HepG2 (cell line): ENCODE measurements around the gene DENND2D. TPM values are rescaled to one million over a fixed set of nuclear protein-coding genes. Genes with fewer than 3 reads are reported as not detected.
A peak's percentile ranks its signal among the peaks of the same experiment; 100 is the strongest.

ENCODE experiments used
- DMAP1 ChIP-seq: IDR thresholded peaks from 2 replicates; pipeline ENCODE4 v1.6.1; 2016
- JUN ChIP-seq: sonication (generic); formaldehyde crosslinking; IDR thresholded peaks from 2 replicates; pipeline ENCODE4 v1.4.0; 2020; ENCODE audit warnings: mild to moderate bottlenecking, missing genetic modification reagents
- MAZ ChIP-seq, 2 experiments: sonication (generic) in 1 of 2; formaldehyde crosslinking in 1 of 2; IDR thresholded peaks; 2 replicates each; pipeline versions ENCODE4 v1.5.0 to v1.6.1; 2012 to 2020; ENCODE audit warnings: low read depth in 2 of 2, mild to moderate bottlenecking in 2 of 2, borderline replicate concordance in 1 of 2, improper control_type of control experiment in 1 of 2, low read length in 1 of 2, missing genetic modification reagents in 1 of 2, moderate library complexity in 1 of 2
- MXD4 ChIP-seq: IDR thresholded peaks from 2 replicates; pipeline ENCODE4 v1.6.1; 2016; ENCODE audit warnings: mild to moderate bottlenecking, missing biosample characterization, missing genetic modification reagents
- NR1H2 ChIP-seq: sonication (generic); formaldehyde crosslinking; IDR thresholded peaks from 2 replicates; pipeline ENCODE4 v1.8.1; 2022; ENCODE audit warnings: low read depth, missing genetic modification reagents, borderline replicate concordance
- SALL2 ChIP-seq: sonication (generic); formaldehyde crosslinking; IDR thresholded peaks from 2 replicates; pipeline ENCODE4 v1.8.1; 2023; ENCODE audit warnings: mild to moderate bottlenecking, missing genetic modification reagents, inconsistent platforms
- SMC3 ChIP-seq: IDR thresholded peaks from 2 replicates; pipeline ENCODE4 v1.6.1; 2011; ENCODE audit warnings: low read length, improper control_type of control experiment
- ZFP36L1 ChIP-seq: sonication (generic); formaldehyde crosslinking; IDR thresholded peaks from 2 replicates; pipeline ENCODE4 v1.8.0; 2022; ENCODE audit warnings: mild to moderate bottlenecking, missing genetic modification reagents, moderate library complexity
- ZFP37 ChIP-seq: sonication (generic); formaldehyde crosslinking; IDR thresholded peaks from 2 replicates; pipeline ENCODE4 v1.4.0; 2020; ENCODE audit warnings: missing genetic modification reagents, borderline replicate concordance
- ZMYM2 ChIP-seq: sonication (generic); formaldehyde crosslinking; IDR thresholded peaks from 2 replicates; pipeline ENCODE4 v1.8.0; 2022; ENCODE audit warnings: mild to moderate bottlenecking, missing genetic modification reagents
- ZMYM4 ChIP-seq: sonication (generic); formaldehyde crosslinking; IDR thresholded peaks from 2 replicates; pipeline ENCODE4 v1.8.1; 2023; ENCODE audit warnings: mild to moderate bottlenecking, missing genetic modification reagents
- ZNF160 ChIP-seq: sonication (generic); formaldehyde crosslinking; IDR thresholded peaks from 2 replicates; pipeline ENCODE4 v1.8.0; 2022; ENCODE audit warnings: mild to moderate bottlenecking, inconsistent platforms, missing genetic modification reagents
- ZNF207 ChIP-seq: fragments of 450-650 bp; IDR thresholded peaks from 2 replicates; pipeline ENCODE4 v1.6.1; 2016; ENCODE audit warnings: antibody characterized with exemption, borderline replicate concordance
- ZNF3 ChIP-seq: IDR thresholded peaks from 2 replicates; pipeline ENCODE4 v1.7.0; 2017; ENCODE audit warnings: inconsistent platforms
- ZNF337 ChIP-seq: sonication (generic); formaldehyde crosslinking; IDR thresholded peaks from 2 replicates; pipeline ENCODE4 v1.5.1; 2020; ENCODE audit warnings: missing genetic modification reagents, low read depth, mild to moderate bottlenecking, borderline replicate concordance
- ZNF564 ChIP-seq: sonication (generic); formaldehyde crosslinking; IDR thresholded peaks from 2 replicates; pipeline ENCODE4 v1.8.1; 2023; ENCODE audit warnings: mild to moderate bottlenecking, missing genetic modification reagents
- ZNF629 ChIP-seq: sonication (generic); formaldehyde crosslinking; conservative IDR thresholded peaks from 2 replicates; pipeline ENCODE4 v1.5.0; 2020; ENCODE audit warnings: missing genetic modification reagents
- ZNF891 ChIP-seq: sonication (generic); formaldehyde crosslinking; IDR thresholded peaks from 2 replicates; pipeline ENCODE4 v1.5.0; 2020; ENCODE audit warnings: mild to moderate bottlenecking, missing genetic modification reagents
- polyA plus RNA-seq, 8 experiments: library from polyadenylated mRNA; depleted of rRNA in 3 of 8; stranded (reverse) in 7 of 8; unstranded in 1 of 8; fragments of >200 nt; fragmentation: Illumina TruSeq in 4 of 8; extraction: Trizol in 4 of 8; gene quantifications; 2 replicates each; pipeline versions ENCODE4 v1.2.1 to v1.2.3, GENCODE V29; 2011 to 2016; ENCODE audit warnings: low read depth in 4 of 8, missing spikeins in 1 of 8, mixed read lengths in 1 of 8; ENCODE audit not compliant: insufficient read depth in 1 of 8
- total RNA-seq, 5 experiments: library from RNA; depleted of rRNA; stranded (reverse); fragments of >200 nt; fragmentation: Illumina TruSeq; extraction: Trizol; gene quantifications; 2 replicates each; pipeline ENCODE4 v1.2.3, GENCODE V29; 2016; ENCODE audit warnings: low read depth in 1 of 5
- TF ChIP-seq, protein P1 (sequence below): sonication (generic); formaldehyde crosslinking; IDR thresholded peaks from 2 replicates; pipeline ENCODE4 v1.4.0; 2020; ENCODE audit warnings: mild to moderate bottlenecking, missing genetic modification reagents
- TF ChIP-seq, protein P2 (sequence below): sonication (generic); formaldehyde crosslinking; IDR thresholded peaks from 2 replicates; pipeline ENCODE4 v1.5.1; 2020; ENCODE audit warnings: mild to moderate bottlenecking, missing genetic modification reagents, borderline replicate concordance
- TF ChIP-seq, protein P3 (sequence below): sonication (generic); formaldehyde crosslinking; IDR thresholded peaks from 2 replicates; pipeline ENCODE4 v1.4.0; 2020; ENCODE audit warnings: missing genetic modification reagents, borderline replicate concordance

DENND2D gene
- total and polyA plus RNA-seq, 2 of the 13 experiments (the other 11 are each of a cell fraction or from before 2014, with no cell fraction given) = 0.04 TPM; not detected in 1

DNA sequence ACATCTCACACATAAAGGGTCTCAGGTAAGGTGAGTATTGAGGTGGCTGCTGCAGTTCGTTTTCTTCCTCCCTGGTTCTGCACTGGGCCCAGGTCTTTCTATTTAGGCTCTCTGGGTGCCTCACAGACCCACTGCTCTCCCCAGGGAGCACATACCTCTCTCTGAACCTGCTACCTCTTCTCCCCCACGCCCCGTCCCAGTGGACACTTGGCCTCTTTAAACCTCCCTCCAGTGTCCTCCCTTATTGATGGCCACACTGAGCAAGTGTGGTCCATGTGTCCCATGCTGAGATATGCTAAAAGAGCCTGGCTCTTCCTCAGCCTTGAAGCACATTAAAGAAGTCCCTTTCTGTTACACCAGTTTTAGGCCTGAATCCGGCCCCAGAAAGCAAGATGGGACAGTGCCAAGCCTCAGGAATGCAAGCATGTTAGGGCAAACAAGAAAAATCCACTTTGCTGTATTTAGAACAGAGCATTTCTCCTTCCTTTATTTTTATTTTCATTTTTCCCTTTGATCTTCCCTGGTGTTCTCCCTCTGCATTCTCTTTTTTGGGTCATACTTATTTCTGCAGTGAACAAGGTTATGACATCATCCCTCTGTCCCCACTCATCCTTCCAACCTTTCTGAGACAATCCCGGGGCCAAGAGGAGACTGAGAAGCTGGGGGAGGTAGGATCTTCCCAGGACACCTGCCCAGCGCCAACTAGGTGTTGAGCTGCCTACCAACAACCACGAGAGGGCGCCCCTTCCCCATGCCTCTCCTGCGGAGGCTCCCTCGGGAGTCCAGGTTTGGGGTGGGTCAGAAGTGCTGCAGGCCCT, 22.1 kb upstream of the DENND2D start (continued):
- TF ChIP-seq, protein P1, sequence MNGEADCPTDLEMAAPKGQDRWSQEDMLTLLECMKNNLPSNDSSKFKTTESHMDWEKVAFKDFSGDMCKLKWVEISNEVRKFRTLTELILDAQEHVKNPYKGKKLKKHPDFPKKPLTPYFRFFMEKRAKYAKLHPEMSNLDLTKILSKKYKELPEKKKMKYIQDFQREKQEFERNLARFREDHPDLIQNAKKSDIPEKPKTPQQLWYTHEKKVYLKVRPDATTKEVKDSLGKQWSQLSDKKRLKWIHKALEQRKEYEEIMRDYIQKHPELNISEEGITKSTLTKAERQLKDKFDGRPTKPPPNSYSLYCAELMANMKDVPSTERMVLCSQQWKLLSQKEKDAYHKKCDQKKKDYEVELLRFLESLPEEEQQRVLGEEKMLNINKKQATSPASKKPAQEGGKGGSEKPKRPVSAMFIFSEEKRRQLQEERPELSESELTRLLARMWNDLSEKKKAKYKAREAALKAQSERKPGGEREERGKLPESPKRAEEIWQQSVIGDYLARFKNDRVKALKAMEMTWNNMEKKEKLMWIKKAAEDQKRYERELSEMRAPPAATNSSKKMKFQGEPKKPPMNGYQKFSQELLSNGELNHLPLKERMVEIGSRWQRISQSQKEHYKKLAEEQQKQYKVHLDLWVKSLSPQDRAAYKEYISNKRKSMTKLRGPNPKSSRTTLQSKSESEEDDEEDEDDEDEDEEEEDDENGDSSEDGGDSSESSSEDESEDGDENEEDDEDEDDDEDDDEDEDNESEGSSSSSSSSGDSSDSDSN = no peak
- TF ChIP-seq, protein P2, sequence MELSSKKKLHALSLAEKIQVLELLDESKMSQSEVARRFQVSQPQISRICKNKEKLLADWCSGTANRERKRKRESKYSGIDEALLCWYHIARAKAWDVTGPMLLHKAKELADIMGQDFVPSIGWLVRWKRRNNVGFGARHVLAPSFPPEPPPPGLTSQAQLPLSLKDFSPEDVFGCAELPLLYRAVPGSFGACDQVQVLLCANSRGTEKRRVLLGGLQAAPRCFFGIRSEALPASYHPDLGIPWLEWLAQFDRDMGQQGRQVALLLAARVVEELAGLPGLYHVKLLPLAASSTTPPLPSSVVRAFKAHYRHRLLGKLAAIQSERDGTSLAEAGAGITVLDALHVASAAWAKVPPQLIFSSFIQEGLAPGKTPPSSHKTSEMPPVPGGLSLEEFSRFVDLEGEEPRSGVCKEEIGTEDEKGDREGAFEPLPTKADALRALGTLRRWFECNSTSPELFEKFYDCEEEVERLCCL (CRISPR knock-in tag) = no peak
- TF ChIP-seq ZFP37 (CRISPR knock-in tag) (no peak), MAZ (IDR thresholded peaks at IDR 0.05; ENCODE audit: borderline replicate concordance, low read depth, low read length) (no peak), MAZ (CRISPR knock-in tag; IDR thresholded peaks at IDR 0.05; ENCODE audit: low read depth) (0 out of 2 replicates have a peak, but pooled peaks have one; percentile 37), ZFP36L1 (CRISPR knock-in tag) (no peak), ZMYM2 (no peak), ZNF337 (CRISPR knock-in tag) (no peak), ZNF207 (no peak), DMAP1 (CRISPR knock-in tag) (no peak), ZNF564 (CRISPR knock-in tag) (no peak), JUN (CRISPR knock-in tag) (no peak), SALL2 (no peak; the same call in 1 of the 2 replicates), ZNF3 (CRISPR knock-in tag) (no peak), ZNF160 (no peak), SMC3 (peak; percentile 97), ZMYM4 (CRISPR knock-in tag) (0 out of 2 replicates have a peak, but pooled peaks have one; percentile 33), ZNF629 (CRISPR knock-in tag) (peak; percentile 63), MXD4 (CRISPR knock-in tag) (no peak; the same call in 1 of the 2 replicates), ZNF891 (CRISPR knock-in tag) (no peak), NR1H2 (no peak)
- TF ChIP-seq, protein P3, sequence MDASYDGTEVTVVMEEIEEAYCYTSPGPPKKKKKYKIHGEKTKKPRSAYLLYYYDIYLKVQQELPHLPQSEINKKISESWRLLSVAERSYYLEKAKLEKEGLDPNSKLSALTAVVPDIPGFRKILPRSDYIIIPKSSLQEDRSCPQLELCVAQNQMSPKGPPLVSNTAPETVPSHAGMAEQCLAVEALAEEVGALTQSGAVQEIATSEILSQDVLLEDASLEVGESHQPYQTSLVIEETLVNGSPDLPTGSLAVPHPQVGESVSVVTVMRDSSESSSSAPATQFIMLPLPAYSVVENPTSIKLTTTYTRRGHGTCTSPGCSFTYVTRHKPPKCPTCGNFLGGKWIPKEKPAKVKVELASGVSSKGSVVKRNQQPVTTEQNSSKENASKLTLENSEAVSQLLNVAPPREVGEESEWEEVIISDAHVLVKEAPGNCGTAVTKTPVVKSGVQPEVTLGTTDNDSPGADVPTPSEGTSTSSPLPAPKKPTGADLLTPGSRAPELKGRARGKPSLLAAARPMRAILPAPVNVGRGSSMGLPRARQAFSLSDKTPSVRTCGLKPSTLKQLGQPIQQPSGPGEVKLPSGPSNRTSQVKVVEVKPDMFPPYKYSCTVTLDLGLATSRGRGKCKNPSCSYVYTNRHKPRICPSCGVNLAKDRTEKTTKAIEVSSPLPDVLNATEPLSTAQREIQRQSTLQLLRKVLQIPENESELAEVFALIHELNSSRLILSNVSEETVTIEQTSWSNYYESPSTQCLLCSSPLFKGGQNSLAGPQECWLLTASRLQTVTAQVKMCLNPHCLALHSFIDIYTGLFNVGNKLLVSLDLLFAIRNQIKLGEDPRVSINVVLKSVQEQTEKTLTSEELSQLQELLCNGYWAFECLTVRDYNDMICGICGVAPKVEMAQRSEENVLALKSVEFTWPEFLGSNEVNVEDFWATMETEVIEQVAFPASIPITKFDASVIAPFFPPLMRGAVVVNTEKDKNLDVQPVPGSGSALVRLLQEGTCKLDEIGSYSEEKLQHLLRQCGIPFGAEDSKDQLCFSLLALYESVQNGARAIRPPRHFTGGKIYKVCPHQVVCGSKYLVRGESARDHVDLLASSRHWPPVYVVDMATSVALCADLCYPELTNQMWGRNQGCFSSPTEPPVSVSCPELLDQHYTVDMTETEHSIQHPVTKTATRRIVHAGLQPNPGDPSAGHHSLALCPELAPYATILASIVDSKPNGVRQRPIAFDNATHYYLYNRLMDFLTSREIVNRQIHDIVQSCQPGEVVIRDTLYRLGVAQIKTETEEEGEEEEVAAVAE (CRISPR knock-in tag) = no peak
